IPS-NIHi7 (cell line): Measurements from ENCODE around the gene TDRD9.
"Not testable (repeated sequence)": the region's sequence is repeated elsewhere in the genome, so short reads cannot be mapped to it uniquely, and the experiment has no call there.

ENCODE experiments used
- DNase-seq: peaks from one replicate; pipeline ENCODE4 v3.0.0; 2012; ENCODE audit warnings: mixed read lengths; ENCODE audit errors: extremely low spot score

Gene TDRD9, protein sequence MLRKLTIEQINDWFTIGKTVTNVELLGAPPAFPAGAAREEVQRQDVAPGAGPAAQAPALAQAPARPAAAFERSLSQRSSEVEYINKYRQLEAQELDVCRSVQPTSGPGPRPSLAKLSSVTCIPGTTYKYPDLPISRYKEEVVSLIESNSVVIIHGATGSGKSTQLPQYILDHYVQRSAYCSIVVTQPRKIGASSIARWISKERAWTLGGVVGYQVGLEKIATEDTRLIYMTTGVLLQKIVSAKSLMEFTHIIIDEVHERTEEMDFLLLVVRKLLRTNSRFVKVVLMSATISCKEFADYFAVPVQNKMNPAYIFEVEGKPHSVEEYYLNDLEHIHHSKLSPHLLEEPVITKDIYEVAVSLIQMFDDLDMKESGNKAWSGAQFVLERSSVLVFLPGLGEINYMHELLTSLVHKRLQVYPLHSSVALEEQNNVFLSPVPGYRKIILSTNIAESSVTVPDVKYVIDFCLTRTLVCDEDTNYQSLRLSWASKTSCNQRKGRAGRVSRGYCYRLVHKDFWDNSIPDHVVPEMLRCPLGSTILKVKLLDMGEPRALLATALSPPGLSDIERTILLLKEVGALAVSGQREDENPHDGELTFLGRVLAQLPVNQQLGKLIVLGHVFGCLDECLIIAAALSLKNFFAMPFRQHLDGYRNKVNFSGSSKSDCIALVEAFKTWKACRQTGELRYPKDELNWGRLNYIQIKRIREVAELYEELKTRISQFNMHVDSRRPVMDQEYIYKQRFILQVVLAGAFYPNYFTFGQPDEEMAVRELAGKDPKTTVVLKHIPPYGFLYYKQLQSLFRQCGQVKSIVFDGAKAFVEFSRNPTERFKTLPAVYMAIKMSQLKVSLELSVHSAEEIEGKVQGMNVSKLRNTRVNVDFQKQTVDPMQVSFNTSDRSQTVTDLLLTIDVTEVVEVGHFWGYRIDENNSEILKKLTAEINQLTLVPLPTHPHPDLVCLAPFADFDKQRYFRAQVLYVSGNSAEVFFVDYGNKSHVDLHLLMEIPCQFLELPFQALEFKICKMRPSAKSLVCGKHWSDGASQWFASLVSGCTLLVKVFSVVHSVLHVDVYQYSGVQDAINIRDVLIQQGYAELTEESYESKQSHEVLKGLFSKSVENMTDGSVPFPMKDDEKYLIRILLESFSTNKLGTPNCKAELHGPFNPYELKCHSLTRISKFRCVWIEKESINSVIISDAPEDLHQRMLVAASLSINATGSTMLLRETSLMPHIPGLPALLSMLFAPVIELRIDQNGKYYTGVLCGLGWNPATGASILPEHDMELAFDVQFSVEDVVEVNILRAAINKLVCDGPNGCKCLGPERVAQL (N-terminal part only)

GRCh38 chr14:103928011-103928890 lies at the start of gene TDRD9:
Gene TDRD9, plus strand, starts transcription at chr14:103928456. Its CDS starts 54 bp downstream, at chr14:103928510.
- no peak for DNase-seq

DNA sequence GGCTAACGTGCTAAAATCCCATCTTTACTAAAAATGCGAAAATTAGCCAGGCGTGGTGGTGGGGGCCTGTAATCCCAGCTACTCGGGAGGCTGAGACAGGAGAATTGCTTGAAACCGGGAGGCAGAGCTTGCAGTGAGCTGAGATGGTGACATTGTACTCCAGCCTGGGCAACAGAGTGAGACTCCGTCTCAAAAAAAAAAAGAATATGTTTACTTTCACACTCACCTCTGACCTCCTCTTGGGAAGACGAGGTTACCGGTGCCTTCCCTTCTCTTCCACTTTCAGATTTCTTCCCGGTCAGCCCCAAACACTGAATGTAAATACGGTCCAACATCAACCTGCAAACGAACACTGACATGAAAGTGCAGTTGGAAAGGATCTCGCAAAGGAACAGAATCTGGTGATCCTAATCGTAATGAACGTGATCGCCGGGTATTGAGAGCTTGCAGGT lies 49.1 kb upstream of the TDRD9 start:
- no peak for DNase-seq

- DNase-seq = peak; percentile 87
Observed at GRCh38 chr14:103879570-103880347, 48.5 kb upstream of the TDRD9 start.

DNA sequence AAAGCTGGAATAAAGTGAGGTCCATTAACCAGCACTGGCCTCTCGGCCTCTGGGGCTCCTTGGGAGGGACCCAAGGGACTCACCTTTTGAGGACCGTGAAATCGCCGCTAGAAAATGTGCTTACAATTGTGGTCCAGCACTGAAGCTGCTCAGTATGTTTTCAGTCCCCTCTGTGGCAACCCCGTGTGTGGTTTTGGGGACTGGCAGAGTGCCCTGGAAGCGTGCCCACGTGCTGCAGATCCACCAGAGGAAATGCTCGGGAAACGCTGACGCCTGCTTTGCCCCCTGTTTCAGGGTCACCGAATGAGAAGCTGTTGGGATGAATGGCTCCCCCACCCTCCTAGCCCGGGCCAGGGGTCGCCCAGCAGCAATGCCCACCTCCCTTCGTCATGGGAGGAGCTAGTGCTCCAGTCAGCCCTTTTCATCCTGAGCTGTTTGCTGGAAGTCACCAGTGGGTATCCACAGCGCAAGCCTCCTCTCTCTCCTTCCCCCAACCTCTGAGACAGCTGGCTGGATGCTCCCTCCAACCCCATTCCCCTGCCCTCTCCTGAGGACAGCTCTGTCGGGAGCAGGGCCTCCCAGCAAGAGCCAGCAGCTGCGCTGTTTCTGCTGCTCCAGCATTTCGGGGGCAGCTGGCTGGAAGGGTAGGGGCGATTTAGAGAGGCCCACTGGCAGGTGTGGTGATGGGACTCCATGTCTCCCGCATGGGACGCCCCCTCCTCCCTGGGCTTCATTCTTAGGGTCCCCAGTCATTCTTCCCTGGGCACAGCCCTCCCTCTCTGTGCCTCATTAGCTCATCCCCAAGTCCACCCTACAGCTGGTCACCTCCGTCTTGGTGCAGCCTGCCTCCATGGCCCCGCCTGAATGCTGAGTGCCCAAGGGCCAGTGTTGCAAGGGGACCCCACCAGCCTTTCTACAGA lies 47.6 kb upstream of the TDRD9 start:
- no peak for DNase-seq

DNA sequence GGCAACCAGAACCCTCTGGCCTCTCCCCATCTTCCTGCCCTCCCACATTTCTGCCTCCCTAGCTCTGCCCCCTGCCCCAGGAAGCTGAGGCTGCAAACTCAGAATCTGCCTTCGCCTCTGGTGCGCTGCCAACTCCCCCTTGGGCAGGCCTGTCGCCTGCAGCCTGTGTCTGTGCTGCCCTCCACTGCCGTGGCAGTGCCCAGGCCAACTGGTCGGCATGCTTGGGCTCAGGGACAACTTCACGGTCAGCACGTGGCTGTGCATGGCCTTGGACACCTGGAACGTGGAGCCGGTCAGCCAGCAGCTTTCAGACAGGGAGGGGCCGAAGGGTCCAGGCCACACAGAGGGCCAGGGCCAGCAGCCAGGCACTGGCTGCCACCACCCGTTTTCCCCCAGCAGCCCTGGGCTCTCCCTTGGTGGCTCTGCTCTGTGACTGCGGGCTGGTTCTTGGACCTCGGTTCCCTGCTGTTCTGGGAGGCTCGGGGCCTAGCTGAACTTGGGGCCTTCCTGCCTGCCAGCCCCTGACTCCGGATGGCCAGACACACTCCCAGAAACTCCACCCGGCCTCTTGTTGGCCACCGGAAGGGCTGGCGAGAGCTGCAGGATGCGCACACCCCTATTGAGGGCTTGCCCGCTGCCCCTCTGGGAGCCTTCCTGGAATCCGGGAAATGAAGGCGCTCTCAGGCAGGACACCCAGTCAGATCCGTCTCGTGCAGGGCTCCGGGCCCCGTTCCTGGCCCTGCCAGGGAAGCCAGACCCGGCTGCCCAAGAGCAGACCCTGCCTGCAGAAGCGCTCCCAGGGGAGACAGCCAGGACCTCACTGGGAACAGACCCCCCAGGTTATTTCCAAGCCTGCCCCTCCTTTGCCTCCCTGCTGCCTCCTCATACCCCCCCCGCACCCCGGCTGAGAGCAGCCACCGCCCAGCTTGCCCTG lies 46.7 kb upstream of the TDRD9 start:
- no peak for DNase-seq

GRCh38 chr14:103882503-103883262 lies 45.6 kb upstream of the TDRD9 start:
- DNase-seq = no peak

- DNase-seq = no peak
Observed at GRCh38 chr14:103883263-103883523, 45.1 kb upstream of the TDRD9 start.

GRCh38 chr14:103884854-103885253 lies 43.4 kb upstream of the TDRD9 start:
- no peak for DNase-seq

DNA sequence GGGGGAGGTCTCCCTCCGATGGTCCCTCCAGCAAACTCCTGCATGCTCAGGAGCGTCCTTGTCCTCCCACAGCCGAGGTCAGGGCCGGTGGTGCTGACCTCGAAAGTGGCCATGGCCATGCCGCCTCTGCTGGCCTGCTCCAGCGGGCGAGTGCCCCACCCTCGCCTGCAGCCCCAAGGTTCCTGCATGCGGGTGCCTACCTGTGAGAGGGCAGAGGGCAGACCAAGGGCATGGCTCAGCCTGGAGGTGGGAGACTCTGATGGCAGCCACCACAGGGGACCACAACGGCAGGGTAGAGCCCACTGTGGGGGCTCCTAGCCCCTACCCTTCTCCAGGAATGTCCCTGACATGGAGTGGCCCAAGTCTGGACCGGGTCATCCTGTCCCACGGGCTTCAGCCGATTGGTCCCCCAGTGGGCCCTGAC lies 42.7 kb upstream of the TDRD9 start:
- no peak for DNase-seq

GRCh38 chr14:103886304-103887169 lies 41.7 kb upstream of the TDRD9 start:
- no peak for DNase-seq

GRCh38 chr14:103887170-103887501 lies 41.1 kb upstream of the TDRD9 start:
- DNase-seq = no peak

- no peak for DNase-seq
Observed at GRCh38 chr14:103887557-103888115, 40.6 kb upstream of the TDRD9 start.

- not testable (repeated sequence) for DNase-seq
Observed at GRCh38 chr14:103889002-103889312, 39.3 kb upstream of the TDRD9 start.

DNA sequence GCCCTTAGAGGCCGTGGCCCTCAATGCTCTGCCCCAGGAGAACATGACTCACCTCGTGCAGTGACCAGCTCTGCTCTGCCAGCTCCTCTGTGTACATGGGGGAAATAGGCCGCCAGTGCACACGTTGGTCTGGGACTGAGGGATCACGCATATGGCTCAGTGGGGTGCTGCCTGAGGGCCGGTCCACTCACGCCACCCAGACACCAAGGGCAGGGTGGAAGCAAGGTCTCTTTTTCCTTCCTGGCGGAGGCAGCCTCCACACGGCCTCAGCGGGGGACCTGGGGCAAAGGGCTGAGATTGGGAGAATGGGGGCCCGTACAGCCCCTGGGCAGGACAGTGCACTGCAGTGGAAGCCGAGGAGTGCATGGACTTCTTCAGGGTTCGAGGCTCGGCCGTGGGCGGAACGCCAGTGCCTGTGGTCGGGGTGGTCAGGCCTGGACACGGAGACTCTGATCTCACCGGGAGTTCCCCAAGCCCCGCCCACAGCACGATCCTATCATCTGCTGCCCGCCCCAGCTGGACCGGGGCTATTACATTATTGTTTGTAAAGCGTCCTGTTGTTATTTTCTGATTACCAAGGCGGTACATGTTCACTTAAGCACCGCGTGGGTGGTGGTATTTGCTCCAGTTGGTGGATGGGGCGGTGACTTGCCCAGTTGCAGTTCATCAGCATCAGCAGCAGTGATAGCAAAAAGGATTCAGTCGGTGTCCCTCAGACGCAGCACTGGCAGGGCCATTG lies 38.8 kb upstream of the TDRD9 start:
- no peak for DNase-seq

DNA sequence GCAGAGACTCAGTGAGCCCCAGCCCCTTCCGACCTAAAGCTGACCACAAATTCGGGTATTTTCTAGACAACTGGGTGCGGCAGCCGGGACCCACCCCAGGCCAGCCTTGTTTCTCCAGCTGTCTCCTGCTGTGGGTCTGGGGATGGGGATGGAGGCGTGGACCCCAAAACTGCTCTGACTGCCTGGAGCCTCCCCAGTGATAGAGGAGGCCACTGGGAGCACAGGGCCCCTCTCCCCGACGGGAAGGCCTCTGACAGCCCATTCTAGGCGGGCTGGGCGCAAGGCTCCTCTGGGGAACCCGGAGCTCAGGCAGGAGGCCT lies 38.2 kb upstream of the TDRD9 start:
- DNase-seq = no peak
